CD1c-positive myeloid dendritic cell (primary cell): ENCODE data around the gene USP19.

Experiments used
- DNase-seq: peaks from one replicate; pipeline ENCODE4 v3.0.0-alpha.2; 2016; ENCODE audit errors: extremely low spot score

The USP19 gene, protein sequence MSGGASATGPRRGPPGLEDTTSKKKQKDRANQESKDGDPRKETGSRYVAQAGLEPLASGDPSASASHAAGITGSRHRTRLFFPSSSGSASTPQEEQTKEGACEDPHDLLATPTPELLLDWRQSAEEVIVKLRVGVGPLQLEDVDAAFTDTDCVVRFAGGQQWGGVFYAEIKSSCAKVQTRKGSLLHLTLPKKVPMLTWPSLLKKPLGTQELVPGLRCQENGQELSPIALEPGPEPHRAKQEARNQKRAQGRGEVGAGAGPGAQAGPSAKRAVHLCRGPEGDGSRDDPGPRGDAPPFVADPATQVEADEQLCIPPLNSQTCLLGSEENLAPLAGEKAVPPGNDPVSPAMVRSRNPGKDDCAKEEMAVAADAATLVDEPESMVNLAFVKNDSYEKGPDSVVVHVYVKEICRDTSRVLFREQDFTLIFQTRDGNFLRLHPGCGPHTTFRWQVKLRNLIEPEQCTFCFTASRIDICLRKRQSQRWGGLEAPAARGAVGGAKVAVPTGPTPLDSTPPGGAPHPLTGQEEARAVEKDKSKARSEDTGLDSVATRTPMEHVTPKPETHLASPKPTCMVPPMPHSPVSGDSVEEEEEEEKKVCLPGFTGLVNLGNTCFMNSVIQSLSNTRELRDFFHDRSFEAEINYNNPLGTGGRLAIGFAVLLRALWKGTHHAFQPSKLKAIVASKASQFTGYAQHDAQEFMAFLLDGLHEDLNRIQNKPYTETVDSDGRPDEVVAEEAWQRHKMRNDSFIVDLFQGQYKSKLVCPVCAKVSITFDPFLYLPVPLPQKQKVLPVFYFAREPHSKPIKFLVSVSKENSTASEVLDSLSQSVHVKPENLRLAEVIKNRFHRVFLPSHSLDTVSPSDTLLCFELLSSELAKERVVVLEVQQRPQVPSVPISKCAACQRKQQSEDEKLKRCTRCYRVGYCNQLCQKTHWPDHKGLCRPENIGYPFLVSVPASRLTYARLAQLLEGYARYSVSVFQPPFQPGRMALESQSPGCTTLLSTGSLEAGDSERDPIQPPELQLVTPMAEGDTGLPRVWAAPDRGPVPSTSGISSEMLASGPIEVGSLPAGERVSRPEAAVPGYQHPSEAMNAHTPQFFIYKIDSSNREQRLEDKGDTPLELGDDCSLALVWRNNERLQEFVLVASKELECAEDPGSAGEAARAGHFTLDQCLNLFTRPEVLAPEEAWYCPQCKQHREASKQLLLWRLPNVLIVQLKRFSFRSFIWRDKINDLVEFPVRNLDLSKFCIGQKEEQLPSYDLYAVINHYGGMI (N-terminal part only)

GRCh38 chr3:49120438-49121131 lies at the start of gene USP19:
USP19 (minus strand) TSS chr3:49120823; CDS start chr3:49119145, 1,678 bp downstream.
- peak; percentile 97 for DNase-seq

DNA sequence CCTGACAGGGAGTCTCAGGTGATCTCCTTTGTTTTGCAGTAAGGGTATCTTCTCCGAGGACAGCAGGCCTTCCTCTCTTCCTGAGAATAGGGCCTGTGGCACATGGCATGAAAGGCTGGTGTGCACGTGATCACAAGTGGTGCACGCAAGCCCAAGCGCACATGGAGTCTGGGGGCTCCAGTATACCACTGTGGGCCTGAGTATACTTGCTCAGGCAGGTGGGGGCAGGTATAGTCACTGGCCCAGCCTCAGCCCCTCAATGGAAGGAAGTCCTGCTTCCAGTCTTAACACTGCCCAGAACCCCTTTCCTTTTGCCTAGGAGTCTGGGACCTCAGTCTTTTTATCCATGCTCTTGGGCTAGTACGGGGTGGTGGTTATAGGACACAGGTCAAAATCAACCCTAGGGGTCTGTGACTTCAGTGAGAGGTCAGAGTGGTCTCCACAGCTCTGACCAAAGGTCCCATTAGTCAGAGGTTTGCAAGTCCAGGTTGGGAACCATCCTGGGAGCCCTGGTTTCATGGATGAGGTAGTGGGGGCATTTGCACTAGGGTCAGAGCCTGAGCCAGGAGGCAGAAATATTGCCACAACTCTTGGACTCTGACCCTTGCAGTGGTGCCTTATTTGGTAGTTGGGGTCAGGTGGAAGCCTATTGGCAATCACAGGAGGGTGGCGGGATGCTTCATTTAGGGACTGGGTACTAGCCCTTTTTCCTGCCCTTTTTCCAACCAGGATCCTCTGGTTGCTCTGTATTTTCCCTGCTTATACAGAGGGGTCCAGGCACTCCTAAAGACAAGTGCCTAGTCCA lies 46.3 kb upstream of the USP19 start:
- no peak for DNase-seq

GRCh38 chr3:49165771-49166751 lies 45.4 kb upstream of the USP19 start, which contains the start of gene CCDC71:
CCDC71 (minus strand) TSS chr3:49166331; CDS start chr3:49164208, 2,123 bp downstream.
- DNase-seq, result peak; percentile 78

DNA sequence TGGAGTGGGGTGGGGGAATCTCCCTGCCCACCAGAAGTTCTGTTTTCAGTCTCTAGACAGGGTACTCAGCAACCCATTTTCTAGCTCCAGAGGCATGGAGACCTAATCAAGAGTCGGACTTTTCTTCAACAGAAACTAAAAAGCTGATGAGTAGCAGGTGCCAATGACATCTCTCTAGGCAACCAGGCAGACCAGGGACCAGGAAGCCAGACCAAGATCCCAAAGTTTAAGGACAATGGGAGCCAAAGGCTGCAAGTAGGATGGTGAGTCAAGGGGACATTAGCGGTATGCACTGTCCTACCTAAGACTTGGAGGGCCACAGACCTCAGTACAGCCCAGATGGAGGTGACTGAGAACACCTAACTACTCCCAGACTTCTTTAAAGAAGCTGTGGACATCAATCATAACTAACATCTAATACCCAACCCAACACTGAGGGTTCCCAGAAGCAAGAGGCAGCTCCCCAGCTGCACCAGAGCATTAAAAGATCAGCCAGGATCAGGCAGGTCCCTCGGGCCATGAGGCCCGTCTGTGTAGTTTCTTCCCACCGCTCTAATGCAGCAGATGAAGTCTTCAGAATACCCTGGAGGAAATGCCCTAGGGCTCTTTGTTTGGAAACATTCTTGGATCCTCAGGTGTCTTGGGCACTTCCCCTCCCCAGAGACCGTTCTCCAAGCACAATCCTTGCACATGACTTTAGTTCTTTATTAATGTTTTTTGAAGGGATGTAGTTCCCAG lies 44.5 kb upstream of the USP19 start:
- no peak for DNase-seq

GRCh38 chr3:49163609-49164008 lies 43.0 kb upstream of the USP19 start:
- DNase-seq, result no peak

GRCh38 chr3:49162751-49163419 lies 42.3 kb upstream of the USP19 start:
- DNase-seq, result no peak

- DNase-seq, result peak; percentile 7
Observed at GRCh38 chr3:49161808-49162530, 41.3 kb upstream of the USP19 start.

DNA sequence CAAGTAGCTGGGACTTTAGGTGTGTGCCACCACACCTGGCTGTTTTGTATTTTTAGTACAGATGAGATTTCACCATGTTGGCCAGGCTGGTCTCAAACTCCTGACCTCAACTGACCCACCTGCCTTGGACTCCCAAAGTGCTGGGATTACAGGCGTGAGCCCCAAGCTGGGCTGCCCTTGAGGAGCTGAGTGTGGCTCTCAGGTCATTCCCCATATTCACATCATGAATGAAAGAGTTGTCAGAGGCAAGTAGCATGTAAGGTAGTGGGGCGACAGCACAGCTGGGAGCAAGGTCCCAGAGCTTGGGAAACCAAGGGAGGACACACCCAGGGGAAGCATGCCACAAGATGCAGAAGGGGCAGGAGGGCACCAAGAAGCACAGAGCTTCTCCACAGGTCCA lies 40.6 kb upstream of the USP19 start:
- no peak for DNase-seq

DNA sequence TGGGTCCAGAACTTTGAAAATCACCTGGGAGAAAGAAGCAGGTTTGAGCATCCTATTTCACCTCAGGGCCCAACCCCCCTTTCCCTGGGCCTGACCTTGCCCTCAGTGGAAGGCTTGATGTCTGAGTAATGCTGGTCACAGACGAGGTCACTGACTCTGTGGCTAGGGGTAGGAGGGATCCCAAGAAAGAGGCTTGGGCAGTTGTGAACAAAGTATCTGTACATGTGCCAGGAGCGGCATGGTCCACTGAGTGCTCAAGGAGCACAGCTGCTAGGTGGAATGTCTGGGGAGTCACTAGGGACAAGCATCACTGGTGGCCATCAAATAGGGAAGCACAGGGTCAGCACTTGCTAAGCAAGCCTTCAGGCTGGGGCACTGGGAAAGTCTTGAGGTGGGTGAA lies 38.2 kb upstream of the USP19 start:
- DNase-seq, result no peak

DNA sequence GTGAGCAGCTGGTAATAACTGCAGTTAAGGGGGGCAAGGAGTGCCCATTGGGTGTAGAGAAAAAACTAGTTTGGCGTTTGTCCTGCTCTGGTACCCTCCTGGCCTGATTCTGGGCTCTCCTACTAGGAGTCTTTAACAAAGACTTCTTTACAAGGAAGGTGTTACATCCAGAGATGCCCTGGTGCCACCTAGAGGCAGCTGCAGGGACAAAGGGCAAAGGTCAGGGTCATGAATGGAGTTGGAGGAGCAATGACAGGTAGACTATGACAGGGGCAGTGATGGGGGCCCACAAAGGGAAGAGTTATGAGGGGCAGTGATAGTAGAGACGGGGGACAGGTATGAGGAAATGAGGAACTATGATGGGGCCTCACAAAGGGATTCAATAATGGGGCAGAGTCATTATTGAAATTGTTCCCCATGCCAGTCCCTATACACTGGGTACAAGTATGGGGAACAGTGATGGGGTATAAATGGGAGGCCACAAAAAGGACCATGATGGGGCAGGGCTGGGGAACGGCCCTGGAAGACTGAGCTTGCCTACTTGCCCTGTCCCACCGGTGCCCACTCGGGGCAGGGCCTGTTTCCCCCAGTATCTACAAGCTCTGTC lies 37.6 kb upstream of the USP19 start:
- peak; percentile 52 for DNase-seq

DNA sequence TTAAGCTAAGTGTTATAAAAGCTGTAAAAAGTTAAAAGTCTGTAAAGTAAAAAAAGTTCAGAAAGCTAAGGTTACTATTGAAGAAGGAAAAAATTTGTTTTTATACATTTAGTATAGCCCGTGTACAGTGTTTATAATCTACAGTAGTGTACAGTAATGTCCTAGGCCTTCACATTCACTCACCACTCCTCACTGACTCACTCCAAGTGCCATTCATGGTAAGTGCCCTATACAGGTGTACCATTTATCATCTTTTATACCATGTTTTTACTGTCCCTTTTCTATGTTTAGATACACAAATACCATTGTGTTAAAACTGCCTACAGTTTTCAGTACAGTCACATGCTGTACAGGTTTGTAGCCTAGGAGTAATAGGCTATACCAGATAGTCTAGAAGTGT lies 36.7 kb upstream of the USP19 start:
- DNase-seq, result no peak

DNA sequence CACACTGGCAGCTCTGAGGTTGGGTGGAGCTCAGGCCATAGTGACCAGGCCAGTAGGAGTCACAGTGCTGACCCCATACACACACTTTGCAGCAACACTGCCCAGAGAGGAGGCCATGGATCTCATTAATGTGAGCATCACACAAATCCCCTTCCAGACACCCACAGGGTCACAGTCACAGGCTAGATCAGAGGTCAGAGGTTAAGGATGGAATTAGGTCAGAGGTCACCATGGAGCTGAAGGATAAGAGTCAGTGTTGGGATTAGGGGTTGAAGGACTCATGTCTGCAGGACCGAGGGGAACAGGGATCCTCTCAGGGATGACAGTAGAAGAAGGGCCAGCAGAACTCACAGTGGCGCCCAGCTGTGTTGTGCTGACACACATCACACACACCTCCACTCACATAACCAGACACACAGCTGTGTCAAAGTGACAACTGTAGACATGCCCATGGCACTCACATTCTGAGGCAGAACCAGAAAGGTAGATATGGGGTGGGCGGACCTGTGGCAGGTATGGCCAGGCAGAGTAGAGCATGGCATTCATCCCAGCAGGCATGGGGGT lies 32.8 kb upstream of the USP19 start:
- no peak for DNase-seq

- DNase-seq, result no peak
Observed at GRCh38 chr3:49151610-49152009, 31.0 kb upstream of the USP19 start.

DNA sequence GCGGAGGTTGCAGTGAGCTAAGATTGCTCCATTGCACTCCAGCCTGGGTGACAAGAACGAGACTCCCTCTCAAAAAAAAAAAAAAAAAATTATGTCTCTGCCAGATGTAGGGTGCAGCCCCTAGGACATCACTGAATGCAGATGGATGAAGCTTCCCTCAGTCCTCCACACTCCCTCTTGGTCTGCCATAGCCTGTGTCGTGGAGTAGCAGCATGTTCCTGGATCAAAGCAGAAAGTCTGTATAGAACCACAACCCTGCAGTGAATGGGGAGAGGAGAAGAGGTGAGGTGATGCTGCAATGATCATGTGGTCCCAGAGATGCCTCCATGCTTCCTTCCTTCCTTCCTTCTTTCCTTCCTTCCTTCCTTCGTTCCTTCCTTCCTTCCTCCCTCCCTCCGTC lies 27.5 kb upstream of the USP19 start:
- DNase-seq, result no peak

GRCh38 chr3:49140080-49140479 lies 19.5 kb upstream of the USP19 start:
- DNase-seq, result no peak

DNA sequence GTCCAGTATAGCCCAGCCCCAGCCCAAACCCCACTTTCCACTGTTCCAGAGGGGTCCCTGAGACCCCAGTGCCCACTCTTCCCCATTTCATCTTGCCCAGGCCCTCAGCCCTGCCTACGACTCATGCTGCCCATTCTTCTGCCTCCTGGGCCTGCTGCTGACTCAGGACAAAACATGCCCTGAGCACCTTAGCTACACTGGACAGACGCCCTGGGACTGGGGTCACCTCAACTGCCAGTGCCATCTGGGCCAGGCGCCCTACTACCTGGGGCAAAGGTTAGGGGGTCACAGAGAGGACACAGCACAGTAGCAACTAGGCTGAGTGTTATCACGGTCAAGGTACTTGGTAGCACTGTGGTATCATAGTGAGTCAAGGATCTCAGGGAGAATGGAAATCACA lies 14.9 kb upstream of the USP19 start:
- no peak for DNase-seq
